HCT116 (cell line): Measurements from ENCODE around the gene OBSCN. TPM values are rescaled to one million over a fixed set of nuclear protein-coding genes. Genes with fewer than 3 reads are reported as not detected.

Source experiments
- ELF1 ChIP-seq: IDR thresholded peaks from 2 replicates; pipeline ENCODE4 v1.6.1; 2012; ENCODE audit warnings: low read depth, borderline replicate concordance
- POLR2A ChIP-seq: IDR thresholded peaks from 2 replicates; pipeline ENCODE4 v1.7.0; 2011; ENCODE audit warnings: borderline replicate concordance; ENCODE audit not compliant: insufficient read depth, insufficient read length; ENCODE audit errors: extremely low read depth
- SIN3A ChIP-seq: IDR thresholded peaks from 2 replicates; pipeline ENCODE4 v1.6.1; 2012; ENCODE audit warnings: low read depth
- TCF7L2 ChIP-seq: IDR thresholded peaks from 2 replicates; pipeline ENCODE4 v1.7.0; 2011; ENCODE audit warnings: borderline replicate concordance, inconsistent platforms; ENCODE audit not compliant: insufficient read depth, insufficient read length; ENCODE audit errors: extremely low read depth
- YY1 ChIP-seq: IDR thresholded peaks from 2 replicates; pipeline ENCODE4 v1.6.1; 2011; ENCODE audit warnings: low read length, low read depth, moderate library complexity, mild to moderate bottlenecking; ENCODE audit not compliant: insufficient replicate concordance; ENCODE audit errors: extremely low read depth
- total RNA-seq: library from RNA; stranded (reverse); gene quantifications from one replicate; pipeline ENCODE4 v1.2.1, GENCODE V29; 2021; ENCODE audit not compliant: unreplicated experiment
- TF ChIP-seq, protein P1 (sequence below): IDR thresholded peaks from 2 replicates; pipeline ENCODE4 v1.6.1; 2012; ENCODE audit warnings: low read depth
- TF ChIP-seq, protein P2 (sequence below), 3 experiments: fragments of 200-600 bp in 1 of 3; sonication (generic) in 1 of 3; IDR thresholded peaks in 2 of 3; conservative IDR thresholded peaks in 1 of 3; 2 replicates each; pipeline ENCODE4 v1.5.1; 2012 to 2017; ENCODE audit warnings: low read depth in 2 of 3, low read length in 2 of 3, antibody characterized with exemption in 1 of 3, borderline replicate concordance in 1 of 3, control low read depth in 1 of 3, mild to moderate bottlenecking in 1 of 3, mixed read lengths in 1 of 3, mixed run types in 1 of 3, moderate library complexity in 1 of 3; ENCODE audit not compliant: insufficient read depth in 1 of 3

OBSCN gene
- total RNA-seq, 1 experiment from 2014 or later = 16.6 TPM

DNA sequence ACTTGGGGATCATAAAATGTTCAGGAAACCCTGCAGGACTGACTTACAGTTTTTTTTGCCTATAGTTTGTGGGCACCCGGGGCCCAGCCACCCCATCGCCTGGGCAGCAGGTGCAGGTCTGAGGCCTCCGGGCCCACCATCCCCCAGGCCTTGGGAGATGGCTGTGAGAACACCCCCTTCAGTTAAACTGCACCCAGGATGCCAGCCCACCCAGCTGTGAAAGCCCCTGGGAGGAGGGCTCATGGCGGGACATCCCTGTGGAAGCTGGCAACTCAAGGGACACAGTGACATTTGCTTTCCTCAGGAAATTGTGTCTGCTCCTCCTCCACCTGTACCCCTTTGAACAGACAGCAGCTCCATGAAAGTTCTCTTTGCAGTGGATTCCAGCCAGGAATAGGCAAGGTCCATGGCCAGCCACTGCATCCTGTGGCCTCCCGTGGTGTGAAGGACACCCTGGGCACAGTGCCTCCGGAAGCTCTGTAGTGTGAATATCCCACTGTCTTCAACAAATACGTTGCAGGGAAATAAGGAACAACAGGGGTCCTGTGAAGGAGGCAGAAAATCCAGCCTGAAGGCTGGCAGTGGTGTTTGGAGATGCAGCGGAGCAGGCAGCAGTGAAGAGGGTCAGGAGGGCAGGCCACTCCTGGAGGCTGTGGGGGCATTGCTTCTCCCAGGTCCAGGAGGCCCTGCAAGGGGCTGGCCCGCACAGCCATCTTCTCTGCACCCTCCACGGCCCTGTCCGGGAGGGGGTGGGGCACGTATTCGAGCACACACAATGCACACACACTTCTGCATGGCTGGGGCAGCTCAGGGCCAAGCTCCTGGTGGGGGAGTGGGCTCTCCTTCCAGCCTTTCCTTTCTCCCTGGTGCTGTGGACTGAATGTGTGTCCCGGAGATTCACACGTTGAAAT, 2.1 kb upstream of the OBSCN start (continued):
- TF ChIP-seq, protein P1, sequence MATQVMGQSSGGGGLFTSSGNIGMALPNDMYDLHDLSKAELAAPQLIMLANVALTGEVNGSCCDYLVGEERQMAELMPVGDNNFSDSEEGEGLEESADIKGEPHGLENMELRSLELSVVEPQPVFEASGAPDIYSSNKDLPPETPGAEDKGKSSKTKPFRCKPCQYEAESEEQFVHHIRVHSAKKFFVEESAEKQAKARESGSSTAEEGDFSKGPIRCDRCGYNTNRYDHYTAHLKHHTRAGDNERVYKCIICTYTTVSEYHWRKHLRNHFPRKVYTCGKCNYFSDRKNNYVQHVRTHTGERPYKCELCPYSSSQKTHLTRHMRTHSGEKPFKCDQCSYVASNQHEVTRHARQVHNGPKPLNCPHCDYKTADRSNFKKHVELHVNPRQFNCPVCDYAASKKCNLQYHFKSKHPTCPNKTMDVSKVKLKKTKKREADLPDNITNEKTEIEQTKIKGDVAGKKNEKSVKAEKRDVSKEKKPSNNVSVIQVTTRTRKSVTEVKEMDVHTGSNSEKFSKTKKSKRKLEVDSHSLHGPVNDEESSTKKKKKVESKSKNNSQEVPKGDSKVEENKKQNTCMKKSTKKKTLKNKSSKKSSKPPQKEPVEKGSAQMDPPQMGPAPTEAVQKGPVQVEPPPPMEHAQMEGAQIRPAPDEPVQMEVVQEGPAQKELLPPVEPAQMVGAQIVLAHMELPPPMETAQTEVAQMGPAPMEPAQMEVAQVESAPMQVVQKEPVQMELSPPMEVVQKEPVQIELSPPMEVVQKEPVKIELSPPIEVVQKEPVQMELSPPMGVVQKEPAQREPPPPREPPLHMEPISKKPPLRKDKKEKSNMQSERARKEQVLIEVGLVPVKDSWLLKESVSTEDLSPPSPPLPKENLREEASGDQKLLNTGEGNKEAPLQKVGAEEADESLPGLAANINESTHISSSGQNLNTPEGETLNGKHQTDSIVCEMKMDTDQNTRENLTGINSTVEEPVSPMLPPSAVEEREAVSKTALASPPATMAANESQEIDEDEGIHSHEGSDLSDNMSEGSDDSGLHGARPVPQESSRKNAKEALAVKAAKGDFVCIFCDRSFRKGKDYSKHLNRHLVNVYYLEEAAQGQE = no peak
- TF ChIP-seq SIN3A = no peak
- TF ChIP-seq, protein P2, sequence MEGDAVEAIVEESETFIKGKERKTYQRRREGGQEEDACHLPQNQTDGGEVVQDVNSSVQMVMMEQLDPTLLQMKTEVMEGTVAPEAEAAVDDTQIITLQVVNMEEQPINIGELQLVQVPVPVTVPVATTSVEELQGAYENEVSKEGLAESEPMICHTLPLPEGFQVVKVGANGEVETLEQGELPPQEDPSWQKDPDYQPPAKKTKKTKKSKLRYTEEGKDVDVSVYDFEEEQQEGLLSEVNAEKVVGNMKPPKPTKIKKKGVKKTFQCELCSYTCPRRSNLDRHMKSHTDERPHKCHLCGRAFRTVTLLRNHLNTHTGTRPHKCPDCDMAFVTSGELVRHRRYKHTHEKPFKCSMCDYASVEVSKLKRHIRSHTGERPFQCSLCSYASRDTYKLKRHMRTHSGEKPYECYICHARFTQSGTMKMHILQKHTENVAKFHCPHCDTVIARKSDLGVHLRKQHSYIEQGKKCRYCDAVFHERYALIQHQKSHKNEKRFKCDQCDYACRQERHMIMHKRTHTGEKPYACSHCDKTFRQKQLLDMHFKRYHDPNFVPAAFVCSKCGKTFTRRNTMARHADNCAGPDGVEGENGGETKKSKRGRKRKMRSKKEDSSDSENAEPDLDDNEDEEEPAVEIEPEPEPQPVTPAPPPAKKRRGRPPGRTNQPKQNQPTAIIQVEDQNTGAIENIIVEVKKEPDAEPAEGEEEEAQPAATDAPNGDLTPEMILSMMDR (IDR thresholded peaks at IDR 0.05 in 2 of 3, conservative IDR thresholded peaks at IDR 0.05 in 1 of 3; ENCODE audit: borderline replicate concordance in 1 of 3, insufficient read depth in 1 of 3, low read depth in 2 of 3, low read length in 2 of 3) = no peak
- TF ChIP-seq TCF7L2 = no peak
- TF ChIP-seq POLR2A = no peak
- no peak for TF ChIP-seq ELF1
- TF ChIP-seq YY1 = no peak
